Bronchial epithelial cell (primary cell): ENCODE data around the gene CDR2L. TPM values are rescaled to one million over a fixed set of nuclear protein-coding genes. Genes with fewer than 3 reads are reported as not detected.

Experiments
- DNase-seq: peaks from one replicate; pipeline ENCODE4 v3.0.0-alpha.2; 2010; ENCODE audit warnings: low read depth
- FAIRE-seq: peaks from 2 replicates; lab custom pipeline; 2011; peaks lifted over from hg19 to GRCh38; lab: Jason Lieb, UNC
- H3K27me3 ChIP-seq: 2 replicates; pipeline ENCODE4 v1.5.1; 2011; ENCODE audit warnings: low read length; ENCODE audit not compliant: control insufficient read depth, insufficient read depth
- H3K36me3 ChIP-seq: 2 replicates; pipeline ENCODE4 v1.5.1; 2011; ENCODE audit warnings: low read length; ENCODE audit not compliant: control insufficient read depth, insufficient read depth
- H3K4me3 ChIP-seq: 2 replicates; pipeline ENCODE4 v1.5.1; 2011; ENCODE audit warnings: mild to moderate bottlenecking, low read depth, low read length, control low read depth
- total RNA-seq: library from RNA; depleted of rRNA; stranded (reverse); fragments of >200 nt; gene quantifications from 2 replicates; pipeline ENCODE4 v1.2.1, GENCODE V29; 2014
- TF ChIP-seq, protein P1 (sequence below): IDR thresholded peaks from 2 replicates; pipeline ENCODE4 v1.5.1; 2011; ENCODE audit warnings: mild to moderate bottlenecking, moderate library complexity, low read length, control low read depth, inconsistent platforms; ENCODE audit not compliant: insufficient read depth, severe bottlenecking

Gene CDR2L
- total RNA-seq, 1 donor from 2014 or later, result 6.1 TPM

GRCh38 chr17:74972973-74973328 is 14.5 kb upstream of the CDR2L start:
- FAIRE-seq (no peak), DNase-seq (no peak)
- Histone ChIP-seq H3K27me3 (peaks cover 5% of the 10 kb centered on the region), H3K36me3 (no peaks in the 10 kb centered on the region), H3K4me3 (peak overlapping the region; percentile 58)
- TF ChIP-seq, protein P1, sequence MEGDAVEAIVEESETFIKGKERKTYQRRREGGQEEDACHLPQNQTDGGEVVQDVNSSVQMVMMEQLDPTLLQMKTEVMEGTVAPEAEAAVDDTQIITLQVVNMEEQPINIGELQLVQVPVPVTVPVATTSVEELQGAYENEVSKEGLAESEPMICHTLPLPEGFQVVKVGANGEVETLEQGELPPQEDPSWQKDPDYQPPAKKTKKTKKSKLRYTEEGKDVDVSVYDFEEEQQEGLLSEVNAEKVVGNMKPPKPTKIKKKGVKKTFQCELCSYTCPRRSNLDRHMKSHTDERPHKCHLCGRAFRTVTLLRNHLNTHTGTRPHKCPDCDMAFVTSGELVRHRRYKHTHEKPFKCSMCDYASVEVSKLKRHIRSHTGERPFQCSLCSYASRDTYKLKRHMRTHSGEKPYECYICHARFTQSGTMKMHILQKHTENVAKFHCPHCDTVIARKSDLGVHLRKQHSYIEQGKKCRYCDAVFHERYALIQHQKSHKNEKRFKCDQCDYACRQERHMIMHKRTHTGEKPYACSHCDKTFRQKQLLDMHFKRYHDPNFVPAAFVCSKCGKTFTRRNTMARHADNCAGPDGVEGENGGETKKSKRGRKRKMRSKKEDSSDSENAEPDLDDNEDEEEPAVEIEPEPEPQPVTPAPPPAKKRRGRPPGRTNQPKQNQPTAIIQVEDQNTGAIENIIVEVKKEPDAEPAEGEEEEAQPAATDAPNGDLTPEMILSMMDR, result no peak

DNA sequence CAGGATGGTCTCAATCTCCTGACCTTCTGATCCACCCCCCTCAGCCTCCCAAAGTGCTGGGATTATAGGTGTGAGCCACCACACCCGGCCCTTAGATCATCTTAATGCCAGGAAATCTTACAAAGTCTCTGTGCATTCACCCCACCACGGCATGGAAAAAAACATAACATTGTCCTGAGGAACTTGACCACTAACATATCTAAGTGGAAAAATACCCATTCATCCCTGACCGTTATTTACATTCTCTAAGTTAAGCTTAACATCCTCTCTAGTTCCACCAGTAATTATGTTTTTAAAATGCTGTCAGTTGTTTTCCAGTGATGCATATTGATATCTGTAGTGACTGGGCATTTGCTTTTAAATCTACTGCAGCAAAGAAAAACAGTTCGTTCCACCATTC is 11.5 kb upstream of the CDR2L start:
- TF ChIP-seq, protein P1, result no peak
- no peak overlapping the region for H3K4me3 ChIP-seq
- no peaks in the 10 kb centered on the region for H3K36me3 ChIP-seq
- peaks cover 5% of the 10 kb centered on the region for H3K27me3 ChIP-seq
- FAIRE-seq (no peak), DNase-seq (no peak)

GRCh38 chr17:74977802-74978201 is 9.6 kb upstream of the CDR2L start:
- H3K27me3 ChIP-seq, result peaks cover 5% of the 10 kb centered on the region
- TF ChIP-seq, protein P1, result no peak
- no peak overlapping the region for H3K4me3 ChIP-seq
- FAIRE-seq (no peak), DNase-seq (no peak)
- no peaks in the 10 kb centered on the region for H3K36me3 ChIP-seq

GRCh38 chr17:74978240-74978639 is 9.2 kb upstream of the CDR2L start:
- TF ChIP-seq, protein P1, result no peak
- no peaks in the 10 kb centered on the region for H3K36me3 ChIP-seq
- FAIRE-seq (no peak), DNase-seq (no peak)
- H3K27me3 ChIP-seq, result peaks cover under 1% of the 10 kb centered on the region
- H3K4me3 ChIP-seq, result no peak overlapping the region

DNA sequence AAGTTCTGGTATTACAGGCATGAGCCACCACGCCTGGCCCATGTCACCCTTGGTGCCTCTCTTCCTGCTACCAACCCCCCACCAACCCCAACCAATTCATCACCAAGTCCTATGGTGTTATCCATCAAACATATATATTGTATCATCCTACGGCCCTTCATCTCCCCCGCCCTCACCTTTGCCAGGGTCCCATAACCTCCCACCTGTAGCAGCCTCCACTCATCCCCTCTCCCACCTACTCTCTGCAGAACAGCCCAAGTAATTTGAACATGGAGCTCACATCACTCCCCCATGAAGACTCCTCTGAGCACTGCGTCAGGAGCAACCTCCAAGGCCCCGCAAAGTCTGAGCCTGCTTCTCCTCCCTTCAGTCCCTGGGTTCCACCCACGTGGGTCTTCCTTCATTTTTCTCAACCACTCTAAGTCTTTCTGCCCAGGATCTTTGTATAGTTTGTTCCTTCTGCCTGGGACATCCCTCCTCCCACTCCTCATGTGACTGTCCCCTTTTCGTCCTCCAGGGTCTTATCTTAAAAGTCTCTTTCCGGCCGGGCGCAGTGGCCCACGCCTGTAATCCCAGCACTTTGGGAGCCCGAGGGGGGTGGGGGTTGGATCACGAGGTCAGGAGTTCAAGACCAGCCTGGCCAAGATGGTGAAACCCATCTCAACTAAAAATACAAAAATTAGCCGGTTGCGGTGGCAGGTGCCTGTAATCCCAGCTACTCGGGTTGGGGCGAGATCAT is 7.9 kb upstream of the CDR2L start:
- TF ChIP-seq, protein P1, result no peak
- H3K36me3 ChIP-seq, result no peaks in the 10 kb centered on the region
- FAIRE-seq, result no peak
- no peak overlapping the region for H3K4me3 ChIP-seq
- DNase-seq, result no peak
- no peaks in the 10 kb centered on the region for H3K27me3 ChIP-seq
